NCI-H1436 (cell line): ENCODE data around the gene ANKH.

Experiments
- DNase-seq: peaks from one replicate; lab custom pipeline; 2025; lab: John Stamatoyannopoulos, UW

The ANKH gene

GRCh38 chr5:14685757-14686156 is 185.8 kb downstream of the ANKH start:
- DNase-seq, result peak; percentile 18

- DNase-seq, result no peak
Observed at GRCh38 chr5:14684757-14685156, 186.8 kb downstream of the ANKH start.

- no peak for DNase-seq
Observed at GRCh38 chr5:14683906-14684455, 187.6 kb downstream of the ANKH start.

GRCh38 chr5:14681236-14681752 is 190.3 kb downstream of the ANKH start:
- DNase-seq, result no peak

GRCh38 chr5:14679595-14679994 is 192.0 kb downstream of the ANKH start:
- no peak for DNase-seq

- no peak for DNase-seq
Observed at GRCh38 chr5:14678773-14679334, 192.7 kb downstream of the ANKH start.

- no peak for DNase-seq
Observed at GRCh38 chr5:14676320-14676719, 195.3 kb downstream of the ANKH start.

GRCh38 chr5:14675865-14676300 is 195.7 kb downstream of the ANKH start:
- no peak for DNase-seq

GRCh38 chr5:14674983-14675854 is 196.4 kb downstream of the ANKH start:
- DNase-seq, result no peak

GRCh38 chr5:14673443-14673842 is 198.1 kb downstream of the ANKH start:
- no peak for DNase-seq

GRCh38 chr5:14672484-14673394 is 198.8 kb downstream of the ANKH start:
- DNase-seq, result no peak

- DNase-seq, result no peak
Observed at GRCh38 chr5:14672082-14672481, 199.5 kb downstream of the ANKH start.

GRCh38 chr5:14671414-14671813 is 200.2 kb downstream of the ANKH start:
- DNase-seq, result no peak

GRCh38 chr5:14669975-14670374 is 201.6 kb downstream of the ANKH start:
- DNase-seq, result no peak

- DNase-seq, result no peak
Observed at GRCh38 chr5:14669415-14669814, 202.2 kb downstream of the ANKH start.

GRCh38 chr5:14668181-14668591 is 203.4 kb downstream of the ANKH start:
- no peak for DNase-seq

GRCh38 chr5:14667770-14668169 is 203.8 kb downstream of the ANKH start:
- DNase-seq, result no peak

- DNase-seq, result no peak
Observed at GRCh38 chr5:14667290-14667689, 204.3 kb downstream of the ANKH start.

GRCh38 chr5:14666357-14666756 is 205.2 kb downstream of the ANKH start:
- DNase-seq, result no peak

- no peak for DNase-seq
Observed at GRCh38 chr5:14665949-14666348, 205.6 kb downstream of the ANKH start.

- no peak for DNase-seq
Observed at GRCh38 chr5:14665101-14665822, 206.3 kb downstream of the ANKH start.
